SHP77 (cell line): ENCODE measurements around the gene CHERP.
"Not testable (repeated sequence)": the region's sequence is repeated elsewhere in the genome, so short reads cannot be mapped to it uniquely, and the experiment has no call there.

ENCODE experiments used
- DNase-seq, 2 experiments: peaks; one replicate each; lab custom pipeline; 2025; lab: John Stamatoyannopoulos, UW

Gene CHERP

GRCh38 chr19:16576690-16577530 lies 34.7 kb upstream of the CHERP start:
- DNase-seq = no peak

GRCh38 chr19:16575861-16576689 lies 33.8 kb upstream of the CHERP start:
- no peak for DNase-seq

GRCh38 chr19:16575282-16575681 lies 33.0 kb upstream of the CHERP start:
- no peak for DNase-seq

GRCh38 chr19:16573925-16574324 lies 31.7 kb upstream of the CHERP start:
- no peak for DNase-seq

GRCh38 chr19:16573296-16573695 lies 31.1 kb upstream of the CHERP start:
- DNase-seq = no peak

- peak; percentile 97 to 98 for DNase-seq
These were observed 30.3 kb upstream of the CHERP start, which contains the start of gene SLC35E1 for GRCh38 chr19:16572332-16573211. SLC35E1 (minus strand) TSS chr19:16572415; CDS start chr19:16572364, 51 bp downstream.

GRCh38 chr19:16571822-16572331 lies 29.6 kb upstream of the CHERP start:
- DNase-seq = peak in 1 of 2 experiments; percentile 59

GRCh38 chr19:16571283-16571682 lies 29.0 kb upstream of the CHERP start:
- DNase-seq = peak in 1 of 2 experiments; percentile 9

- DNase-seq = no peak
These were observed 27.5 kb upstream of the CHERP start for GRCh38 chr19:16569609-16570320.

- no peak for DNase-seq
These were observed 24.5 kb upstream of the CHERP start for GRCh38 chr19:16566702-16567101.

- DNase-seq = no peak
These were observed 23.9 kb upstream of the CHERP start for GRCh38 chr19:16566161-16566560.

GRCh38 chr19:16564842-16565241 lies 22.6 kb upstream of the CHERP start:
- DNase-seq = no peak

GRCh38 chr19:16562608-16563025 lies 20.4 kb upstream of the CHERP start:
- DNase-seq = no peak

- DNase-seq = no peak
These were observed 19.1 kb upstream of the CHERP start for GRCh38 chr19:16561382-16561781.

GRCh38 chr19:16559780-16560276 lies 17.6 kb upstream of the CHERP start:
- DNase-seq = no peak

- no peak for DNase-seq
These were observed 12.5 kb upstream of the CHERP start for GRCh38 chr19:16554776-16555175.

GRCh38 chr19:16551902-16552301 lies 9.7 kb upstream of the CHERP start:
- not testable (repeated sequence) for DNase-seq

GRCh38 chr19:16548956-16549355 lies 6.7 kb upstream of the CHERP start:
- no peak for DNase-seq

GRCh38 chr19:16544473-16545231 lies 2.4 kb upstream of the CHERP start:
- DNase-seq = no peak

- DNase-seq = not testable (repeated sequence)
These were observed 1.5 kb upstream of the CHERP start for GRCh38 chr19:16543734-16544133.
